GM18861 (cell line): ENCODE measurements around the gene LHPP.
"Not testable (repeated sequence)": the region's sequence is repeated elsewhere in the genome, so short reads cannot be mapped to it uniquely, and the experiment has no call there.

Source experiments
- ATAC-seq: cut with Tn5 transposase; IDR thresholded peaks from one replicate; pipeline ENCODE4 v1.9.1; 2021; ENCODE audit not compliant: unreplicated experiment

The LHPP gene

DNA sequence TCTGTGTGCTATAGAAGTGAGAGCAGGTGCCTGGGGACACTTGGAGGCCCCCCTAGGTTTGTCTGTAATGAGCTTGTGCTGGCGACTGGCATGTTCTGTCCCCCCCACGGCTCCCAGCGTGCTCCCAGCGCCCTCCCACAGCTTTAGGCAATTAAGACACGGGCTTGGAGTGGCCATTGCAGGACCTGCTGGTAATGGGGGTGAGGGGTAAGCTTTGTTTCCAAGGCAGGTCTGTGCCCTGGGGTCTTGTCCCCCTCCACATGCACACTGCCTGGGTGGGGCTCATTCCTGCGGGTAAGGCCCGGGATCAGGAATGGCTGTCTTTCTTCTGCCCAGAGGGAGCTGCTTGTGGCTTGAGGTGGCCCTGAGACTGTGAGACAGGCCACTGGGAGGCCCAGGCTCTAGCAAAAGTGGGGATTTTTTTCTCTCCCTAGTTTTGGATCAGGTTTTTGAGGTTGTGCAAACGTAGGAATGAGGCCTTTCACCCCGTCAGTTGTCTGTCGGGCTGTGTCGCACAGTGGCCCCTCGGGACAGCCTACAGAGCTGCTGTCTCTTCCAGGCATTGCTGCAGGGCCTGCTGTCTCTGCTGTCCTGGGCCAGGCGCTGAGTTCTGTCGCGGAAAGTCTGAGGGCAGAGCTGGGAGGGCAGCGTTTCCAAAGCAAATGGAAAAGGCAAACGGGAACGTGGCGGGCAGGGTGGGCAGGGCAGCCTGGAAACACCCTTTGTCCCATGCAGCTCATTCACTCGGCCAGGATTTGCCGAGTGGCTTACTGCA is 107.4 kb downstream of the LHPP start:
- no peak for ATAC-seq

GRCh38 chr10:124569623-124570470 is 108.2 kb downstream of the LHPP start:
- no peak for ATAC-seq

DNA sequence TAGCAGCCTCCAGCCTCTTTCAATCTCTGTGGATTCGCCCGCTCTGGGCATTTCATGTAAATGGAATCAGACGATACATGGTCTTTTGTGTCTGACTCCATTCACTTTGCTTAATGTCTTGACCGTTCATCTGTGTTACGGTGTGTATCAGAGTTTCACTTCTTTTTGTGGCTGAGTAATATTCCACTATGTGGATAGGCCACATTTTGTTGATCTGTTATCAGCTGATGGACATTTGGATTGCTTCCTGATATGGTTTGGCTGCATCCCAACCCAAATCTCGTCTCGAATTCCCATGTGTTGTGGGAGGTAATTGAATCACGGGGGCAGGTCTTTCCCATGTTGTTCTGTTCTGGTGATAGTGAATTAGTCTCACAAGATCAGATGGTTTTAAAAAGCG is 109.0 kb downstream of the LHPP start:
- no peak for ATAC-seq

GRCh38 chr10:124572751-124573150 is 111.1 kb downstream of the LHPP start:
- ATAC-seq: no peak

DNA sequence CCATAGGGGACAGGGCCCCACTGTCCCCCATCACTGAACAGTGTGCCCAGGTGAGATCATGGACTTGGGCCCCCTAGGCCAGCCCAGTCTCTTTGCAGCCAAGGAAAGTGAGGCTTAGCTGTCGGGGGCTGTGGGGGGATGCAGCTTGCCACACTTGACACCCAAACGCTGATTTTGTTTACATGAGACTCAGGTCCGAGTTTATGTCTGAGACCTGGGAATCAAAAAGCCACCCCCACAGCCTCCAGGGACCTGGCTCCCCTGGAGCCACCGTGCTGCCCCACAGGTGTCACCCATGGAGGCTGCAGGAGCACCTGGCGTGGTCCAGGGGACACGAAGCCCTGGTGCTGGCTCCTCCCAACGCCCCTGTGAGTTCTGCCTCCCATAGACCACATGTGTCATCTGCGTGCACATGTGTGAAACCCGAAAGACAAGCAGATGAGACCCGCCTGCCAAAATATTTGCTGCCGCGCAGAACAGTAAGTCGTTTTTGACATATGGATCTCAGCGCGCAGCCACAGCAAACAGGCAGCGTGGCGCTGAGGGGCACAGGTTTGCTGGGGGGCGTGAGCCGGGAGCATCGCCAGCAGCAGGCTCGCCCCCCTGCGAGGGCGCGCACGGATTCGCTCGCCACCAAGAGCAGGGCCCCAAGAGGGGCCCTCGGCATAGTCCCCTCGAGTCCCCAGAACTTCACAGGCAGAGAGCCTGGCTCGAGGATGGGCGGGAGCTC is 112.3 kb downstream of the LHPP start:
- ATAC-seq: no peak

DNA sequence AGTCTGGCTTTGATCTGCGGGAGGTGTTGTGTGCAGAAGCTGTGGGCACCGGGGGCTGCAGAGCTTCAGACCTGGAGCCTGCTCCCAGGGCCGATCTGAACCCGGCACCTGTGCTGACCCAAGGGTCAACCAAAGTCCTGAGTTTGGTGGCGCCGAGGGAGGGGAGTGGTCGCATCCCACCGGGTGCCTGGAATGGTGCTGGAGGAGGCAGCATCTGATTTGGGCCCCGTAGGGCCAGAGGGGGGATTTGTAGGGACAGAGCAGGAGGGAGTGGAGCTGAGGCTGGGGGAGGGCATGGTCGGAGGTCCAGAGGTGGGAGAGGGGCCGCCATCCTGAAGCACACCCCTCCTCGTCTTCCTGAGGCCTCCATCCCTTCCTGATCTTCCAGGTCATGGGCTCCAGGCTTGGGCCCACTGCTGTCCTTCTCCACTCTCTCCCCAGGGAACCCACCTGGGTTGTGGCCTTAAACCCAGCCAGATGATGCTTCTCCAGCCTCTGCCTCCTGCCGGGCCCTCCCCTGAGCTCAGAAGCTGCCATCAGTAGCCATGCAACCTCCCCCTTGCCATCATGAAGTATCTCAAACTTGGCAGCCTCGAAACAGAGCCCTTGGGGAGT is 112.9 kb downstream of the LHPP start:
- ATAC-seq: no peak

DNA sequence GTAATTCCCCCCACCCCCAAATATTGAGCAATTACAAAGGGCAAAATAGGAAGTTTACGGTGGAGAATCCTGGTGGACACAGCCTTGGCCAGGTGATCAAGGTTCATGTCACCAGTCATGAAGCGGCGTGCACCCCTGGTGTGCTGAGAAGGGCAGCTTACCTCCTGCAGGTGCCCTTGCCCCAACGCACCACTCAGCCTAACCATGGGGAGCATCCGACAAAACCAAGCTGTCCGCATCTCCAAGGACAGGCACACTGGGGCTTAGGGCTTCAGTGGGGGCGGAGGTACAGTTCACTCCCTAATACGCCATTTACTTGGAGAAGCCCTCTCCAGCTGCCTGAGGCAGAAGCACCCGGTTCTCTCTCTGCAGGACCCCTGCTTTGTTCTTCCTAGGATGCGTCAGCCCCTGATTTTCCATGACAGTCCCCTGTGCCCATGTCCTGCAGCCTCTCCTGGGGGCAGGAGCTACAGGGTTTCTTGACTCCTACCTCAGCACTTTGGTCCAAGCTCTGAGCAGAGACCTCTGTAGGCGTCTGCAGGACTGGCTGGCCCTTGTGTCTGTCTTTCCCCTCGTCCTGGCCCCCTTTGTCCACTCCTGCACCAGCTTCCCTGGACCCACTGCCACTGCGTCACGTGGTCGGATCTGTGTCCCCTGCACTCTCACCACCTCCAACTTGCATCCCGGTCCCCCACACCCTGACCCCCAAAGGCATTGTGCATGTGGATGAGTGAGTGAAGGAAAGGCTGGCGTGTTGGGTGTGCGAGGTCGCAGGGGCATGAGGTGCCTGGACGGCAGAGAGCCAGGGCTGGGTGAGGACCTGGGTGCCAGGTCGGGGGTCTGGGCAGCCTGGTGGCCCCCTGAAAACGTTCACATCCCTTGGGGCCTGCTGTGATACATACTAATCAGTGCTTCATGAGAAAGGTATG is 113.7 kb downstream of the LHPP start:
- ATAC-seq: no peak

DNA sequence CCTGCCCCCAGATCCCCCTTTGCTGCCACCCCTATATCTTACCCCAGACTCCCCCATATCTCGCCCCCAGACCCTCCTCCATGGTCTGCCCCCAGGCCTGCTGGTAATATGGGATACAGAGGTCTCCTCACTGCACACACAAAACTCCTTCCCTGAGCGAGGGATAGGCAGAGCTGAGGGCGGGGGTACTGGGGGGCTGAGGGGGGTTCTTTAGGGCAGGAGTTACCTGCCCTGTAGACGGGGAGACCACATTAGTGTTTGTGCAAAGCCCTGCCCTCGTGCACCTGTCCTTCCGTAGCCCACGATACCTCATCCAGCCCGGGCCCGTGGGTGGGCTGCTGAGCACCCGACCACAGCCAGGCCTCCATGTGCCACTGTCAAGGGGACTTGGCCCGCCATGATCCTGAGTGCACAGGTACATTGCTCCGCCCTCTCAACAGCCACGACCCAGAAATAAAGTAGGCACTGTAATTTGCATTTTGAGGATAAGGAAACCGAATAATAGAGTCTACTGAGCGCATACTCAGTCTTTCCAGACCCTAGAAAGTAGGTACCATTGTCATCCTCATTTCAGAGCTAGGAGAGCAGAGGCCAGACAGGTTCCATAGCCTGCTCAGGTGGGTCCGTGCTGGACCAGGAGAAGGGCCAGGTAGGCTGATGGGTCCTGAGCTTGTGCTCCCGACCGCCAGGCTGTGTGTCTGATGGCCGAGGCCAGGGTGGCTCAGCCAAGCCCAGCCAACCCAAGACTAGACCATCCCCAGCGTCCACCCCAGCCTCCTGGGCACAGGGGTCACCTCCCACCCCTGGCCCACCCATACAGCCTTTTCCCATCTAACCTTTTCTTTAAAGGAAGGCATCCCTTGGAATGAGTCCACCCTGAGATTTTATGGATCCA is 115.2 kb downstream of the LHPP start:
- no peak for ATAC-seq

DNA sequence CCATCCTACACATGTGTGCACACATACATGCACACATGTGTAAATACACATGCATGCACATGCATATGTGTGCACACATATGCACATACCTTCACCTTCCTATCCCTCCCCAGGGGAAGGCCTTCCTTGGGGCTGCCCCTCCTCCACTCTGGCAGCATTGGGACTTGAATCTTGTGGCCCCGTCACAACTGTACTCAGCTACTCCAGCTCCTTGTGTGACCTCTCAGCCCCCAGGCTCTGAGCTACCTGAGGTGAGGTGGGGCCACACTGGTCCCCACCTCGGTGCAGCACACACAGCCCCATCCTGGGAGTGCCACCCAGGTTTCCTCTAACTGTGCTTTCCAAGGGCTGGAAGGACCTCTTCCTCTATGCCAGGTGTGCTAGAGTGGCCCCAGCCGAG is 116.0 kb downstream of the LHPP start:
- ATAC-seq: no peak

DNA sequence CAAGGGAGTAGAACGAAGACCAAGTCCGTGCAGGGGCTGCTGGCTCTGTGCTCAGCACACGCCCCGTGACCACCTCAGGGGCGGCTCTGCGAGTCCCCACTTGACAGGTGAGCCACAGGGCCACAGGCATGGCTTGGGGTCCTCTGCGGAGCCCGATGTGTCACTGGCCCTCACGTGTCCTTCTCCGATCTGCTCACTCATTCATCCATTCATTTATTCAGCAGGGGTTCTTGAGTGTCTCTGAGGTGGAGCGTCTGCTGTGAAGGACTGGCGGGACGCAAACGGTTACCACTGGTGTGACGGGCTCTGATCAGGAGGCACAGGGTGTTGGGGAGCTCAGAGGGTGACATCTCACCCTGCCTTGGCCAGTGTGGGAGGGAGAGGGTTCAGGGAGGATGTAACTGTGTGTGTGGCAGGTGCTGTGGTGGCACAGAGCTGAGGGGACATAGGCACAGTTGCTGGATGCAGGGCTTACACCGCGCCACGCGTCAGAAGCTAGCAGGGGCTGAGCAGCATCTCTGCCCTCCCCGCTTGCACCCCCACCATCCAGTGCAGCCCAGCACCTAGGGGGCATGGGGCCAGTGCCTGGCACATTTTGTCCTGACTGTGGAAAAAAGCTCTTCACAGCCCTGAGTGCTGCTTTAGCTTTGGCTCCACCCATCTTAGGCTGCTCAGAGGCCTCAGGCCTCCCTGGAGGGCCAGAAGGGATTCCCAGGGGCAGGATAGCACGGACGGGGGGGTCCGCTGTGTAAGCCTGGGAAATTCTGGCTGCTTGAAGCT is 116.8 kb downstream of the LHPP start:
- ATAC-seq: no peak

GRCh38 chr10:124579011-124579399 is 117.4 kb downstream of the LHPP start:
- no peak for ATAC-seq

- no peak for ATAC-seq
These were observed 124.5 kb downstream of the LHPP start for GRCh38 chr10:124586142-124586541.

- no peak for ATAC-seq
These were observed 126.2 kb downstream of the LHPP start for GRCh38 chr10:124587811-124588211.

GRCh38 chr10:124588341-124588735 is 126.7 kb downstream of the LHPP start:
- ATAC-seq: not testable (repeated sequence)

GRCh38 chr10:124588736-124589490 is 127.3 kb downstream of the LHPP start:
- no peak for ATAC-seq

DNA sequence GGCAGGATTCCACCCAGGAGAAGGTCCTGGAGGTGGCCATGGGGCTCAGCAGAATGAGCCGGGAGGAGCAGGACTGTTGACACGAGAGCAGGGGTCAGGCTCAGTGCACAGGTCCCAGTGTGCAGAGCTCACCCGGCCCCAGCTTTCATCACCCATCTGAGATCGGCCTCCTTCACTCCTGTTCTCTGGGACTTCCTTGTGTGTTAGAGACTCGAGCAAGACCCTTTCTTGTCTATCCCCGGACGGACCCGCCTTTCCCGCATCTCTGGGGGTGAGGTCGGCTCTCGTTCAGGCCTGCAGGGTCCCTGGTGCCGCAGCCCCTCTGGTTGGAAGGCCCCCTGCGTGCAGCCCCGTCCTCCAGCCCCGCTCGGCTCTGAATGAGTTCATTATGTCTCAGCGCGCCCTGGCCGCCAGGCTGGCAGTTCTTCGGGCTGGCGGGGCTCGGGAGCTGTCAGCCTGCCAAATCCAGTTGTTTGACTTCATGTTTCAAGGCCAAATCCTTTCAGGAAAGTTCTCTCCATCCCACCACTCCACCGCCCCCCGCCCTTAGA is 127.9 kb downstream of the LHPP start:
- ATAC-seq: no peak
